ENCODE data around the gene ACTL9.
A peak's percentile ranks its signal among the peaks of the same experiment; 100 is the strongest.

Gene ACTL9

GRCh38 chr19:8684001-8684902 is 14.3 kb downstream of the ACTL9 start:
- DNase-seq, result no peak

- no peak for DNase-seq
These were observed 15.7 kb downstream of the ACTL9 start for GRCh38 chr19:8682931-8683330.

- no peak for DNase-seq
These were observed 16.1 kb downstream of the ACTL9 start for GRCh38 chr19:8682472-8682871.

- no peak for DNase-seq
These were observed 17.1 kb downstream of the ACTL9 start for GRCh38 chr19:8681345-8682029.

- DNase-seq, result no peak
These were observed 17.8 kb downstream of the ACTL9 start for GRCh38 chr19:8680676-8681344.

GRCh38 chr19:8678244-8678807 is 20.3 kb downstream of the ACTL9 start:
- DNase-seq, result no peak

GRCh38 chr19:8675066-8675465 is 23.5 kb downstream of the ACTL9 start:
- DNase-seq, result no peak

- no peak for DNase-seq
These were observed 25.2 kb downstream of the ACTL9 start for GRCh38 chr19:8673276-8673891.

GRCh38 chr19:8666814-8667405 is 31.7 kb downstream of the ACTL9 start:
- no peak for DNase-seq

GRCh38 chr19:8665468-8666213 is 33.0 kb downstream of the ACTL9 start:
- DNase-seq, result no peak

- no peak for DNase-seq
These were observed 33.9 kb downstream of the ACTL9 start for GRCh38 chr19:8664671-8665057.

GRCh38 chr19:8663920-8664670 is 34.5 kb downstream of the ACTL9 start:
- DNase-seq, result no peak

GRCh38 chr19:8662263-8662662 is 36.3 kb downstream of the ACTL9 start:
- no peak for DNase-seq

- no peak for DNase-seq
These were observed 38.7 kb downstream of the ACTL9 start for GRCh38 chr19:8659905-8660304.

GRCh38 chr19:8657869-8658268 is 40.7 kb downstream of the ACTL9 start:
- DNase-seq, result no peak

GRCh38 chr19:8655340-8655709 is 43.3 kb downstream of the ACTL9 start:
- DNase-seq, result no peak

GRCh38 chr19:8654591-8655339 is 43.8 kb downstream of the ACTL9 start:
- peak; percentile 24 for DNase-seq

GRCh38 chr19:8648240-8648639 is 50.4 kb downstream of the ACTL9 start:
- no peak for DNase-seq

Data from fibroblast of upper back skin (primary cell).